Cardiac septum (tissue), 1 donor: ENCODE results near the gene LARGE2. TPM values are rescaled to one million over a fixed set of nuclear protein-coding genes. Genes with fewer than 3 reads are reported as not detected.
"Not testable (repeated sequence)": the region's sequence is repeated elsewhere in the genome, so short reads cannot be mapped to it uniquely, and the experiment has no call there.

Source experiments
- DNase-seq: peaks from one replicate; pipeline ENCODE4 v3.0.0-alpha.2; 2020; ENCODE audit warnings: low spot score
- intact Hi-C: fragments of 100-400 bp; cut with DNase I; formaldehyde crosslinking; loops from one replicate; pipeline ENCODE4 v1.14.0; 2022
- total RNA-seq: library from RNA; stranded (reverse); fragmentation: NEBNext Ultra II Directional; extraction: Animal tissue kit (Norgen Biotek cat#: 25700); gene quantifications from one replicate; pipeline ENCODE4 v1.2.1, GENCODE V29; 2021
- donor health status: DM: no; HTN: no; CAD: no.

Gene LARGE2
- total RNA-seq, 1 donor from 2014 or later = not detected

GRCh38 chr11:45894555-45895247 lies 27.8 kb upstream of the LARGE2 start:
- intact Hi-C loops = no loop called here
- DNase-seq = no peak

- no peak for DNase-seq
- intact Hi-C loops = no loop called here
Measured at GRCh38 chr11:45895553-45896259, 26.8 kb upstream of the LARGE2 start.

DNA sequence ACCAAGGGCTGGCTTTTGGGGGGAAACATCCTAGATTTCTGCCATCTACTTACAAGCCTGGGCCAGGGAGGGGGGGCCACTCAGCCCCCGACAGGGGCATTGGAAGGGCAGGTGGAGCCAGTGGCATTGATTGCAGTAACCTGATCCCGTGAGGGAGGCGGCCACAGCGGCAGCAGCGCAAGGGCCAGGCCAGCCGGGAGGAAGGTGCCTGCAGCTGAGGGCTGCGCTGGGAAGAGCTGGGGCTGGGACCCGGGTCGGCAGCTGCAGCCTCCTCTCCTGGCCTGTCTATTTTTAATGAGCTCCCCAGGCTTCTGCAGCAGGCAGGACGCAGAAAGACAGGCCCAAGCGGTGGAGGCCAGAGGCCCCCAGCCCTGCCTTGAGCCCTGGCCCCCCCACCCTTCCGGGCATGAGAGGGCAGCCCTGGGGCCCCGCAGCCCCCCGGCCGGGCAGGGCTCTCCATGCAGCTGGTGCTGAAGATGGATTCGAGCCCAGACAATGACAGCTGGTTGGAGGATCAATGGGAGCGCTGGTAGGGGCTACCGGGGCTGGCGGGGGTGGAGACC lies 26.0 kb upstream of the LARGE2 start:
- no peak for DNase-seq

GRCh38 chr11:45897556-45897955 lies 24.9 kb upstream of the LARGE2 start:
- intact Hi-C loops = no loop called here
- DNase-seq = no peak

More for the DNA sequence above, 26.0 kb upstream of the LARGE2 start:
- intact Hi-C loops = no loop called here

GRCh38 chr11:45899086-45899447 lies 23.4 kb upstream of the LARGE2 start:
- no peak for DNase-seq
- intact Hi-C loops = no loop called here

- intact Hi-C loops = no loop called here
- peak; percentile 82 for DNase-seq
Measured at GRCh38 chr11:45899448-45900174, 22.8 kb upstream of the LARGE2 start.

DNA sequence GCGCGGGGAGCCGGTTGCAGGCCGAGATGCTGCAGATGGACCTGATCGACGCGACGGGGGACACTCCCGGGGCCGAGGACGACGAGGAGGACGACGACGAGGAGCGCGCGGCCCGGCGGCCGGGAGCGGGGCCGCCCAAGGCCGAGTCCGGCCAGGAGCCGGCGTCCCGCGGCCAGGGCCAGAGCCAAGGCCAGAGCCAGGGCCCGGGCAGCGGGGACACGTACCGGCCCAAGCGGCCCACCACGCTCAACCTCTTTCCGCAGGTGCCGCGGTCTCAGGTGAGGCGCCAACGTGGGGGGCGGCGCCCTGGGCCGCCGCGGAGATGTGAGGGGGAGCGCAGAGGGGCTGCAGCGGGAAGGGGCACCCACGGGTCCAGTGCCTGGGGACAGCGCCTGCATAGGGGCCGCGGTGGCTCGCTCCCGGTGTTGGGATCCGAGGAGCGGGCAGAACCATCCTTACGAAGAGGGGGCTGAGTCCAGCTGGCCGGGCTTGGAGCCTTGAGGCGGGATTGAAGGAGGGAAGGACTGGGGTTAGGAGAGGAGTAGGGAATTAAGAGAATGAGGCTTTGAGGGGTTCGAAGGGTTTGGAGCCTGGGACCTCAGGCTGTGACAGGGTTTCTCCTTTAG lies 22.2 kb upstream of the LARGE2 start:
- intact Hi-C loops, DNase-seq: not testable (repeated sequence)

GRCh38 chr11:45900916-45901617 lies 21.4 kb upstream of the LARGE2 start:
- DNase-seq = no peak
- intact Hi-C loops = no loop called here

- intact Hi-C loops = no loop called here
- no peak for DNase-seq
Measured at GRCh38 chr11:45901626-45902025, 20.8 kb upstream of the LARGE2 start.

DNA sequence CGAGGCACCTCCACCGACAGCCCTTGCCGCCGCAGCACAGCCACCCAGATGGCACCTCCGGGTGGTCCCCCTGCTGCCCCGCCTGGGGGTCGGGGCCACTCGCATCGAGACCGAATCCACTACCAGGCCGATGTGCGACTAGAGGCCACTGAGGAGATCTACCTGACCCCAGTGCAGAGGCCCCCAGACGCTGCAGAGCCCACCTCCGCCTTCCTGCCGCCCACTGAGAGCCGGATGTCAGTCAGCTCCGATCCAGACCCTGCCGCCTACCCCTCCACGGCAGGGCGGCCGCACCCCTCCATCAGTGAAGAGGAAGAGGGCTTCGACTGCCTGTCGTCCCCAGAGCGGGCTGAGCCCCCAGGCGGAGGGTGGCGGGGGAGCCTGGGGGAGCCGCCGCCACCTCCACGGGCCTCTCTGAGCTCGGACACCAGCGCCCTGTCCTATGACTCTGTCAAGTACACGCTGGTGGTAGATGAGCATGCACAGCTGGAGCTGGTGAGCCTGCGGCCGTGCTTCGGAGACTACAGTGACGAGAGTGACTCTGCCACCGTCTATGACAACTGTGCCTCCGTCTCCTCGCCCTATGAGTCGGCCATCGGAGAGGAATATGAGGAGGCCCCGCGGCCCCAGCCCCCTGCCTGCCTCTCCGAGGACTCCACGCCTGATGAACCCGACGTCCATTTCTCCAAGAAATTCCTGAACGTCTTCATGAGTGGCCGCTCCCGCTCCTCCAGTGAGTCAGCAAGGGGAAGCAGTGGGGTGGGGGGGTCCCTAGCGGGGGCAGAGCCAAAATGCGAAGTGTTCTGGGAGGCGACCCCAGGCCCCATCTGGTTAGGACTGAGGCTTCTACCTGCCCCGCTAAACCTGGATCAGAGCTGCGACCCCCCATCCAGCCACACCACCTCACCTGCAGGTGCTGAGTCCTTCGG lies 19.7 kb upstream of the LARGE2 start:
- intact Hi-C loops = no loop called here
- no peak for DNase-seq

DNA sequence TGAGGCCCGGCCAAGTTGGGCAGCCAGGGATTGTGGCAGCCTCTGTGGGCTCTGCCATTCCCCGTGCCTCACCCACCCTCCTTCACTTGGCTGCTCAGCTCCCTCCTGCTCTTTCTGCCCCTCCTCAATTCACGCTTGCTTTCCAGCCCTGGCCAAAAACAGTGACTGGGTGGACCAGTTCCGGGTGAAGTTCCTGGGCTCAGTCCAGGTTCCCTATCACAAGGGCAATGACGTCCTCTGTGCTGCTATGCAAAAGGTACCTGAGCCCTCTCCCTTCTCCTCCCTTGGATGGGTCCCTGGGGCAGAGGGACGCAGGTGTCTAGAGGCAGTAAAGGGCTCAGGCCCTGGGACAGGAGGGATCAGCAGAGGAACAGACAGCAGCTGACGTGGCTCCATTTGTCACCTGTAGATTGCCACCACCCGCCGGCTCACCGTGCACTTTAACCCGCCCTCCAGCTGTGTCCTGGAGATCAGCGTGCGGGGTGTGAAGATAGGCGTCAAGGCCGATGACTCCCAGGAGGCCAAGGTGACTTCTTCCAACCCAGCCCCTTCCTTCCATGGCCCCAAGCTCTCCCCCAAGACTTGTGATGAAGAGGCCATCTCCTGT lies 18.0 kb upstream of the LARGE2 start:
- intact Hi-C loops = no loop called here
- DNase-seq = no peak

DNA sequence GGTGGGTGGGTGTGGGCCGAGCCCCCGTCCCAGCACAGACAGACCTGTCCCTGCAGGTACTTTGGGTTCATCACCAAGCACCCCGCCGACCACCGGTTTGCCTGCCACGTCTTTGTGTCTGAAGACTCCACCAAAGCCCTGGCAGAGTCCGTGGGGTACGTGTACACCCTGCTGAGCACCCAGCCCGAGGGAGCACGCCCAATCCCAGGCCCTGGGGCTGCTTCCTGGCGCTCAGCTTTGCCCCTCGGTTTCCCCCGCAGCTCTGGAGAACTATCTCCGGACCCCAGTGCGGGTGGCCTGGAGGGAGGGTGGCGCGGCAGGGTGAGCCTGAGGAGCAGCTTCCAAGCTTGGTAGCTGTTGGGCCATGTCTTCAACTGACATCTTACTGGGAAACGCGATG lies 17.4 kb upstream of the LARGE2 start:
- intact Hi-C loops = no loop called here
- DNase-seq = no peak

DNA sequence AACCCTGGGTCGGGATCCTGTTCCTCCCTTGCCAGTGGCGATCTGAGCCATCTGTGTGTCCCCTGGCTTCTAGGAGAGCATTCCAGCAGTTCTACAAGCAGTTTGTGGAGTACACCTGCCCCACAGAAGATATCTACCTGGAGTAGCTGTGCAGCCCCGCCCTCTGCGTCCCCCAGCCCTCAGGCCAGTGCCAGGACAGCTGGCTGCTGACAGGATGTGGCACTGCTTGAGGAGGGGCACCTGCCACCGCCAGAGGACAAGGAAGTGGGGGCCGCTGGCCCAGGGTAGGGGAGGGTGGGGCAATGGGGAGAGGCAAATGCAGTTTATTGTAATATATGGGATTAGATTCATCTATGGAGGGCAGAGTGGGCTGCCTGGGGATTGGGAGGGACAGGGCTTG lies 16.9 kb upstream of the LARGE2 start:
- DNase-seq, intact Hi-C loops: not testable (repeated sequence)

GRCh38 chr11:45906096-45906682 lies 16.3 kb upstream of the LARGE2 start:
- intact Hi-C loops = no loop called here
- DNase-seq = no peak

GRCh38 chr11:45906965-45907611 lies 15.4 kb upstream of the LARGE2 start, which contains the start of gene FREY1:
FREY1 (minus strand) TSS chr11:45907271; CDS start chr11:45907245, 26 bp downstream.
- DNase-seq = no peak
- intact Hi-C loops = no loop called here

DNA sequence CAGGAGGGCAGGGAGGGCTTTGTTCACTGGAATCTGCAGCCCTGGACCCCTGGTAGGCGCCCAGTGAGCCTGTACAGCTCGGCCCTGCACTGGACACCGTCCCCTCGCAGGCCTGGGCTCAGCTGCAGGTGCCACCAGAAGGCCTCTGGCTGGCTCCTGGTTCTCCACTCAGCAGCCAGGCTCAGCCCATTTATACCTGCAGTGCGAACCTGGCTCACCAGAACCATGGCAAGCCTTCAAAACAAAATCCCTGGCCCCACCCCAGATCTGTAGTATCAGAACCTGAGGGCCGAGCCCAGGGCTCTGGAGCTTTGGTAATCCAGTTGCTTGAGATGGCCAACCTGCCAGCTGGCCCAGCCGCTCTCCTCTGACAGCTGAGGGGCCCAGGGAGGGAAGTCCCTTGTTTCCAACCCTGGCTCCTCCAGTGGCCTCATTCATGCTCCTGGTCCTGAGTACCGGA lies 14.5 kb upstream of the LARGE2 start:
- intact Hi-C loops = no loop called here
- no peak for DNase-seq
